ENCODE data around the gene CARD14. TPM values are rescaled to one million over a fixed set of nuclear protein-coding genes. Genes with fewer than 3 reads are reported as not detected.

CARD14 gene
- total RNA-seq, 1 donor from 2014 or later = 0.30 TPM

- Mint-ChIP-seq H3K4me3 (ENCODE audit: unreplicated experiment) (no peak overlapping the region), H3K9me3 (ENCODE audit: low read depth) (peaks cover 13% of the 10 kb centered on the region), H3K36me3 (ENCODE audit: low read depth) (peaks cover 15% of the 10 kb centered on the region), H3K4me1 (ENCODE audit: low read depth) (peaks cover 4% of the 10 kb centered on the region), H3K27me3 (ENCODE audit: low read depth) (no peaks in the 10 kb centered on the region), H3K27ac (ENCODE audit: unreplicated experiment) (no peak overlapping the region)
- TF ChIP-seq CTCF (IDR thresholded peaks at IDR 0.05) = no peak
- DNase-seq (ENCODE audit: low spot score) = no peak
Observed at GRCh38 chr17:80227666-80228065, 57.8 kb downstream of the CARD14 start.

GRCh38 chr17:80228477-80228876 lies 58.6 kb downstream of the CARD14 start:
- Mint-ChIP-seq H3K36me3 (ENCODE audit: low read depth) (peaks cover 20% of the 10 kb centered on the region), H3K27me3 (ENCODE audit: low read depth) (no peaks in the 10 kb centered on the region), H3K9me3 (ENCODE audit: low read depth) (peaks cover 17% of the 10 kb centered on the region), H3K4me3 (ENCODE audit: unreplicated experiment) (no peak overlapping the region), H3K4me1 (ENCODE audit: low read depth) (no peaks in the 10 kb centered on the region), H3K27ac (ENCODE audit: unreplicated experiment) (no peak overlapping the region)
- TF ChIP-seq CTCF (IDR thresholded peaks at IDR 0.05) = no peak
- no peak for DNase-seq (ENCODE audit: low spot score)

GRCh38 chr17:80229011-80229410 lies 59.2 kb downstream of the CARD14 start:
- TF ChIP-seq CTCF (IDR thresholded peaks at IDR 0.05) = no peak
- H3K27me3 Mint-ChIP-seq (ENCODE audit: low read depth) = no peaks in the 10 kb centered on the region
- peaks cover 23% of the 10 kb centered on the region for H3K36me3 Mint-ChIP-seq (ENCODE audit: low read depth)
- no peaks in the 10 kb centered on the region for H3K4me1 Mint-ChIP-seq (ENCODE audit: low read depth)
- H3K9me3 Mint-ChIP-seq (ENCODE audit: low read depth) = peaks cover 20% of the 10 kb centered on the region
- H3K27ac Mint-ChIP-seq (ENCODE audit: unreplicated experiment) = no peak overlapping the region
- DNase-seq (ENCODE audit: low spot score) = no peak
- H3K4me3 Mint-ChIP-seq (ENCODE audit: unreplicated experiment) = no peak overlapping the region

GRCh38 chr17:80232438-80232837 lies 62.6 kb downstream of the CARD14 start:
- no peak for DNase-seq (ENCODE audit: low spot score)
- peaks cover 25% of the 10 kb centered on the region for H3K36me3 Mint-ChIP-seq (ENCODE audit: low read depth)
- H3K27me3 Mint-ChIP-seq (ENCODE audit: low read depth) = no peaks in the 10 kb centered on the region
- peaks cover 25% of the 10 kb centered on the region for H3K9me3 Mint-ChIP-seq (ENCODE audit: low read depth)
- TF ChIP-seq CTCF (IDR thresholded peaks at IDR 0.05) = no peak
- no peaks in the 10 kb centered on the region for H3K4me1 Mint-ChIP-seq (ENCODE audit: low read depth)
- H3K4me3 Mint-ChIP-seq (ENCODE audit: unreplicated experiment) = no peak overlapping the region
- H3K27ac Mint-ChIP-seq (ENCODE audit: unreplicated experiment) = no peak overlapping the region

GRCh38 chr17:80233202-80233601 lies 63.4 kb downstream of the CARD14 start:
- H3K9me3 Mint-ChIP-seq (ENCODE audit: low read depth) = peaks cover 25% of the 10 kb centered on the region
- H3K4me1 Mint-ChIP-seq (ENCODE audit: low read depth) = no peaks in the 10 kb centered on the region
- H3K36me3 Mint-ChIP-seq (ENCODE audit: low read depth) = peaks cover 30% of the 10 kb centered on the region
- no peak for TF ChIP-seq CTCF (IDR thresholded peaks at IDR 0.05)
- no peak overlapping the region for H3K4me3 Mint-ChIP-seq (ENCODE audit: unreplicated experiment)
- no peaks in the 10 kb centered on the region for H3K27me3 Mint-ChIP-seq (ENCODE audit: low read depth)
- no peak overlapping the region for H3K27ac Mint-ChIP-seq (ENCODE audit: unreplicated experiment)
- no peak for DNase-seq (ENCODE audit: low spot score)
